OCI-LY7 (cell line): ENCODE results near the gene PSD4. TPM values are rescaled to one million over a fixed set of nuclear protein-coding genes. Genes with fewer than 3 reads are reported as not detected.

ENCODE experiments used
- BruUV-seq: library from RNA; stranded (reverse); fragments of 400-500 nt; replicated peaks from 2 replicates; lab custom pipeline; 2021; lab: Mats Ljungman, UMichigan
- CTCF ChIA-PET: fragments of 300-600 bp; sonication (Branson Sonifier 250); formaldehyde crosslinking; loops from one replicate; lab custom pipeline; 2022; ENCODE audit warnings: antibody characterized with exemption; ENCODE audit not compliant: unreplicated experiment; lab: Charles Lee
- POLR2A ChIA-PET: fragments of 300-600 bp; sonication (Branson Sonifier 250); formaldehyde crosslinking; loops from one replicate; lab custom pipeline; 2022; ENCODE audit warnings: antibody characterized with exemption; lab: Charles Lee
- DNase-seq: peaks from one replicate; pipeline ENCODE4 v3.0.0-alpha.2; 2015; ENCODE audit warnings: low spot score
- H2AFZ ChIP-seq: fragments of 200-600 bp; sonication (generic), shearing (Covaris generic); 2 replicates; pipeline ENCODE4 v1.6.1; 2014; ENCODE audit warnings: mild to moderate bottlenecking, antibody characterized with exemption, low read length, moderate library complexity
- H3K27ac ChIP-seq: fragments of 200-600 bp; sonication (generic); 2 replicates; pipeline ENCODE4 v1.5.1; 2014; ENCODE audit warnings: mixed run types, low read depth, mild to moderate bottlenecking, moderate library complexity, low read length, inconsistent platforms; ENCODE audit not compliant: poor library complexity, severe bottlenecking
- H3K36me3 ChIP-seq: fragments of 200-600 bp; sonication (generic); 2 replicates; pipeline ENCODE4 v1.6.1; 2014; ENCODE audit warnings: mild to moderate bottlenecking, antibody characterized with exemption, low read length, moderate library complexity, mixed read lengths; ENCODE audit not compliant: insufficient read depth
- H3K4me1 ChIP-seq: fragments of 200-600 bp; sonication (generic); 2 replicates; pipeline ENCODE4 v1.5.1; 2014; ENCODE audit warnings: mild to moderate bottlenecking, low read length; ENCODE audit not compliant: insufficient read depth, poor library complexity, severe bottlenecking
- H3K4me2 ChIP-seq: fragments of 200-600 bp; sonication (generic); 2 replicates; pipeline ENCODE4 v1.6.1; 2014; ENCODE audit warnings: mild to moderate bottlenecking, low read length
- H3K4me3 ChIP-seq: fragments of 200-600 bp; sonication (generic); 2 replicates; pipeline ENCODE4 v1.5.1; 2014; ENCODE audit warnings: mild to moderate bottlenecking, low read depth, low read length; ENCODE audit not compliant: poor library complexity, severe bottlenecking
- H3K79me2 ChIP-seq: fragments of 200-600 bp; sonication (generic); 2 replicates; pipeline ENCODE4 v1.6.1; 2016; ENCODE audit warnings: low read depth, mild to moderate bottlenecking, low read length, moderate library complexity, mixed read lengths; ENCODE audit not compliant: insufficient read depth
- H3K9me2 ChIP-seq: fragments of 200-600 bp; sonication (generic); 2 replicates; pipeline ENCODE4 v1.6.1; 2016; ENCODE audit warnings: mild to moderate bottlenecking, low read length, mixed read lengths; ENCODE audit not compliant: insufficient read depth
- H3K9me3 ChIP-seq: fragments of 200-600 bp; sonication (generic); 2 replicates; pipeline ENCODE4 v1.6.1; 2014; ENCODE audit warnings: mild to moderate bottlenecking, mixed run types, low read length, mixed read lengths
- H4K20me1 ChIP-seq: fragments of 200-600 bp; sonication (generic); 2 replicates; pipeline ENCODE4 v1.6.1; 2014; ENCODE audit warnings: mild to moderate bottlenecking, antibody characterized with exemption, low read length, moderate library complexity, mixed read lengths; ENCODE audit not compliant: insufficient read depth
- CTCF ChIP-seq: fragments of 200-600 bp; sonication (generic); conservative IDR thresholded peaks from 2 replicates; pipeline ENCODE4 v1.5.1; 2014; ENCODE audit warnings: mild to moderate bottlenecking, antibody characterized with exemption, low read length, moderate library complexity, mixed read lengths
- EZH2phosphoT487 ChIP-seq: fragments of 200-600 bp; sonication (generic); IDR thresholded peaks from 2 replicates; pipeline ENCODE4 v1.6.1; 2018; ENCODE audit warnings: low read depth, borderline replicate concordance, mild to moderate bottlenecking, mixed run types, antibody characterized with exemption, low read length, moderate library complexity, mixed read lengths
- intact Hi-C: fragments of 100-400 bp; cut with micrococcal nuclease; formaldehyde crosslinking; loops from one replicate; pipeline ENCODE4 v1.10.0; 2022; ENCODE audit not compliant: unreplicated experiment
- total RNA-seq, 2 experiments: library from RNA; depleted of rRNA in 1 of 2; stranded (reverse); fragments of >200 nt in 1 of 2; shearing (Covaris generic) in 1 of 2; gene quantifications; 2 replicates each; pipeline ENCODE4 v1.2.3, GENCODE V29; 2014 to 2022

Gene PSD4
- total RNA-seq, 2 experiments from 2014 or later: 99.6 to 100 TPM

DNA sequence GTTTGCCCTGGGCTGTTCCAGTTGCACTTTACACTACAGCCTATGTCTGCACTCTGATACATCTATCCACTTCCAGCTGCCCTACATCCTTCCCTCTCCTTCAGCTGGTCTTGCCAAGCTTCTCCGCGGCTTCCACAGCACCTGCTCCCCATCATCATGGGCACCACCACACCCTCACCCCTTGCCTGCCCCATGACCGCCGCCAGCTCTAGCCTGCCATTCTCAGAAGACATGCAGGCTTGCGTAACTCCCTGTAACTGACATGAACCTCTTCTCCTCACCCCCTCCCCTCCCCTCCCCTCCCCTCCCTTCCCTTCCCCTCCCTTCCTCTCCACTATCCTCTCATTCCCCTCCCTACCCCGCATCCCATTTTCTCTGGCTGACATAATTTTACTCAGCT is 59.0 kb downstream of the PSD4 start:
- Histone ChIP-seq H3K9me2 (no peaks in the 10 kb centered on the region), H3K9me3 (no peaks in the 10 kb centered on the region), H4K20me1 (no peaks in the 10 kb centered on the region), H3K4me3 (no peak overlapping the region), H3K79me2 (peaks cover 10% of the 10 kb centered on the region; the same call in 1 of the 2 replicates), H3K27ac (no peak overlapping the region), H2AFZ (no peak overlapping the region), H3K36me3 (peaks cover 13% of the 10 kb centered on the region), H3K4me2 (no peak overlapping the region), H3K4me1 (peaks cover 7% of the 10 kb centered on the region)
- POLR2A ChIA-PET: no interaction called here
- BruUV-seq: no TSS peak
- CTCF ChIA-PET: no interaction called here
- TF ChIP-seq EZH2phosphoT487: no peak
- no peak for TF ChIP-seq CTCF
- DNase-seq: no peak
- intact Hi-C loops: no loop called here

DNA sequence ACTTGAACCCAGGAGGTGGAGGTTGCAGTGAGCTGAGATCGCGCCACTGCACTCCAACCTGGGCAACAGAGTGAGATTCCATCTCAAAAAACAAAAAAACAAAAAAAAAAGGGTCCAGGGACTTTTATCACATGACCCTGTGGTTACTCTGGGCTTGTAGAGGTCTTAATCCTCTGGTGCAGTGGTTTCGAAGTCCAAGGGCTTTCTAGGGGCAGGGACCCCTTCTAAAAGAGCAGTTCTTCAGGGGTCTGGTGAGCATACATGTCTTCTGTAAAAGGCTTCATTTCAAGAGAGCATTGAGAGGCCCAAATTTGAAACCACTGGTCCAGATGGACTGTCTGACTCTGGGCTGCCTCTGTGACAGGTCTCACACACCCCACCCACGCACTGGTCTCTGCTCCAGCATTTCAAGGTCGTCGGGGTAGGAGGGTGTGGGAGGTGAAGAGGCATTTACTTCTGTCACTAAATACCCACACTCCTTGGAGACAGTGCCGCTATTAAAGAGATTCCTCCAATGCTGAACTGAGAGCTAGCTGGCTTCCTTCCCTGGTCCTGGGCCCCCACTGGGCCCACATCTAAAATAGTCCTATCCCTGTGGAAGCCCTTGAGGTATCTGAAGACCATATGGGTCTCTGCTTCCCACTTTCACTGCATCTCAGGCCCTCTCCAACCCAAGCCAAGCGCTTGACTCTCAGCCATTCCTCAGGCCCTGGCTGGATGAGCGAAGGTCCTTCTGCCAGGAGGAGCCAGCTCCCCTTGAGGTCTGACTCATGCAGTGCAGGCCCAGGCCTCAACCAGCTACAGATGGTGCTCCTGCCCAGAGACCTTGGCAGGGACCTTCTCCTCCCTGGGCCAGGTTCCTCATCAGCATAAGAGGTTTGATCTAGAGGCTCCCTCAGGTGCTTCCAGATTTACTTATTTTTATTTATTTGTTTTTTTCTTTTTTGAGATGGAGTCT is 60.1 kb downstream of the PSD4 start:
- H3K4me2 ChIP-seq: no peak overlapping the region
- POLR2A ChIA-PET: interaction anchor here (1.0 to 1.9 kb wide), 2 partner anchors 22 to 95 kb away, joined by 3 to 7 read pairs; no protein-coding TSS in a partner anchor

More for the DNA sequence above, 60.1 kb downstream of the PSD4 start:
- CTCF ChIA-PET: no interaction called here
- intact Hi-C loops: no loop called here
- BruUV-seq: no TSS peak
- no peak overlapping the region for H2AFZ ChIP-seq
- peaks cover 24% of the 10 kb centered on the region for H3K36me3 ChIP-seq
- peaks cover 10% of the 10 kb centered on the region; the same call in 1 of the 2 replicates for H3K79me2 ChIP-seq
- H3K4me1 ChIP-seq: peaks cover 7% of the 10 kb centered on the region
- no peak overlapping the region for H3K27ac ChIP-seq
- no peaks in the 10 kb centered on the region for H4K20me1 ChIP-seq
- H3K9me2 ChIP-seq: no peaks in the 10 kb centered on the region
- TF ChIP-seq EZH2phosphoT487: no peak
- no peak for TF ChIP-seq CTCF
- no peak overlapping the region for H3K4me3 ChIP-seq
- DNase-seq: peak; percentile 33
- no peaks in the 10 kb centered on the region for H3K9me3 ChIP-seq
